Activated CD8-positive, alpha-beta T cell treated with anti-CD3 and anti-CD28 coated beads for 36 hours (primary cell): Measurements from ENCODE around the gene LST1. TPM values are rescaled to one million over a fixed set of nuclear protein-coding genes. Genes with fewer than 3 reads are reported as not detected.

Source experiments
- ATAC-seq: fragments of 200-7000 bp; cut with Tn5 transposase; one replicate; pipeline ENCODE4 v1.10.0; 2021; ENCODE audit warnings: mild to moderate bottlenecking, moderate library complexity
- CTCF ChIA-PET: fragments of 350-600 bp; sonication (Branson Sonifier 250); formaldehyde crosslinking; loops from one replicate; lab custom pipeline; 2021; ENCODE audit warnings: antibody characterized with exemption; lab: Charles Lee
- POLR2A ChIA-PET: fragments of 350-600 bp; sonication (Branson Sonifier 250); formaldehyde crosslinking; loops from one replicate; lab custom pipeline; 2021; ENCODE audit warnings: antibody characterized with exemption; lab: Charles Lee
- DNase-seq: peaks from one replicate; pipeline ENCODE4 v3.0.0-alpha.2; 2020
- H3K27ac Mint-ChIP-seq: one replicate; pipeline ENCODE4 v1.8.0; 2021; ENCODE audit warnings: mild to moderate bottlenecking, mixed read lengths
- H3K27me3 Mint-ChIP-seq: one replicate; pipeline ENCODE4 v1.8.0; 2021; ENCODE audit warnings: mixed read lengths
- H3K36me3 Mint-ChIP-seq: one replicate; pipeline ENCODE4 v1.8.0; 2021; ENCODE audit warnings: low read depth, mixed read lengths
- H3K4me1 Mint-ChIP-seq: one replicate; pipeline ENCODE4 v1.8.0; 2021; ENCODE audit warnings: low read depth, mixed read lengths
- H3K4me3 Mint-ChIP-seq: one replicate; pipeline ENCODE4 v1.8.0; 2021; ENCODE audit warnings: mild to moderate bottlenecking, moderate library complexity, mixed read lengths
- H3K9me3 Mint-ChIP-seq: one replicate; pipeline ENCODE4 v1.8.0; 2021; ENCODE audit warnings: mixed read lengths
- intact Hi-C: fragments of 100-400 bp; cut with micrococcal nuclease; formaldehyde crosslinking; loops from one replicate; pipeline ENCODE4 v1.10.0; 2022
- total RNA-seq, 2 experiments: library from RNA; stranded (reverse); gene quantifications; one replicate each; pipeline ENCODE4 v1.2.3, GENCODE V29; 2021
- TF ChIP-seq, protein P1 (sequence below): fragments of 200-600 bp; IDR thresholded peaks from one replicate; pipeline ENCODE4 v1.8.0; 2022; ENCODE audit warnings: antibody characterized with exemption, mild to moderate bottlenecking

Gene LST1
- total RNA-seq, 2 experiments from 2014 or later = 40.4 to 43.6 TPM

GRCh38 chr6:31621991-31622390 lies 35.9 kb downstream of the LST1 start:
- CTCF ChIA-PET = interaction anchor here (1.2 to 2.1 kb wide), 9 partner anchors 12 to 128 kb away, joined by 3 to 6 read pairs (median 4); partner anchors contain the start of genes BAG6, DDX39B and NFKBIL1
- Mint-ChIP-seq H3K4me1 (peaks cover 43% of the 10 kb centered on the region), H3K27ac (peak overlapping the region; percentile 95), H3K27me3 (no peaks in the 10 kb centered on the region), H3K4me3 (peak overlapping the region; percentile 95), H3K36me3 (peaks cover 76% of the 10 kb centered on the region), H3K9me3 (no peaks in the 10 kb centered on the region)
- intact Hi-C loops = loop anchor here (2.0 kb wide), 1 partner anchor 43 kb away; the partner anchor contains the start of gene GPANK1
- ATAC-seq = no peak
- DNase-seq = no peak
- POLR2A ChIA-PET = interaction anchor here (0.8 to 11.4 kb wide), 16 partner anchors 8 to 237 kb away, joined by 3 to 235 read pairs (median 6); partner anchors contain the start of genes APOM, BAG6, C6orf47 and CSNK2B
- TF ChIP-seq, protein P1, sequence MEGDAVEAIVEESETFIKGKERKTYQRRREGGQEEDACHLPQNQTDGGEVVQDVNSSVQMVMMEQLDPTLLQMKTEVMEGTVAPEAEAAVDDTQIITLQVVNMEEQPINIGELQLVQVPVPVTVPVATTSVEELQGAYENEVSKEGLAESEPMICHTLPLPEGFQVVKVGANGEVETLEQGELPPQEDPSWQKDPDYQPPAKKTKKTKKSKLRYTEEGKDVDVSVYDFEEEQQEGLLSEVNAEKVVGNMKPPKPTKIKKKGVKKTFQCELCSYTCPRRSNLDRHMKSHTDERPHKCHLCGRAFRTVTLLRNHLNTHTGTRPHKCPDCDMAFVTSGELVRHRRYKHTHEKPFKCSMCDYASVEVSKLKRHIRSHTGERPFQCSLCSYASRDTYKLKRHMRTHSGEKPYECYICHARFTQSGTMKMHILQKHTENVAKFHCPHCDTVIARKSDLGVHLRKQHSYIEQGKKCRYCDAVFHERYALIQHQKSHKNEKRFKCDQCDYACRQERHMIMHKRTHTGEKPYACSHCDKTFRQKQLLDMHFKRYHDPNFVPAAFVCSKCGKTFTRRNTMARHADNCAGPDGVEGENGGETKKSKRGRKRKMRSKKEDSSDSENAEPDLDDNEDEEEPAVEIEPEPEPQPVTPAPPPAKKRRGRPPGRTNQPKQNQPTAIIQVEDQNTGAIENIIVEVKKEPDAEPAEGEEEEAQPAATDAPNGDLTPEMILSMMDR = no peak

DNA sequence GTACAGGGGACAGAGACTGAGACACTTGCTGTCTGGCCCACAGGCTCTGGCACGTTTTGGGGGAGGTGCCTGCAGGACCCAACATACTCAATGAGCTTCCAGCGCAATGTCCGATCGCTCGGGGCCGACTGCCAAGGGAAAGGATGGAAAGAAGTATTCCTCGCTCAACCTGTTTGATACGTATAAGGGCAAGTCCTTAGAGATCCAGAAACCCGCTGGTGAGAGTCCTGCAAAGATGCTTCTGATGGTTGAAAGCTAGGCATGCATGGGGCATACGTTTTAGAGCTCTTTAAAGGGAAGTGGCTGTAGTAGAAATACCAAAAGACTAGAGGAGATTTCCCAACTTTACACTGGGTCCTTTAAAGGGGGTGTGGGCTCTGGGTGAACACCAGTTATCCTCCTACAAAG lies 36.6 kb downstream of the LST1 start:
- DNase-seq (no peak), ATAC-seq (no peak)
- Mint-ChIP-seq H3K4me1 (peaks cover 39% of the 10 kb centered on the region), H3K9me3 (no peaks in the 10 kb centered on the region), H3K4me3 (peak overlapping the region; percentile 95), H3K27me3 (no peaks in the 10 kb centered on the region), H3K36me3 (peaks cover 79% of the 10 kb centered on the region), H3K27ac (peak overlapping the region; percentile 95)
- intact Hi-C loops = no loop called here
- CTCF ChIA-PET = interaction anchor here (0.9 to 2.1 kb wide), 9 partner anchors 11 to 128 kb away, joined by 3 to 6 read pairs (median 4); partner anchors contain the start of genes DDX39B and NFKBIL1
- POLR2A ChIA-PET = interaction anchor here (0.6 to 11.4 kb wide), 16 partner anchors 18 to 237 kb away, joined by 3 to 235 read pairs (median 5); partner anchors contain the start of genes APOM, ATP6V1G2, BAG6 and C6orf47
- TF ChIP-seq, protein P1 = no peak

GRCh38 chr6:31624070-31624469 lies 38.0 kb downstream of the LST1 start:
- TF ChIP-seq, protein P1 = no peak
- DNase-seq (no peak), ATAC-seq (no peak)
- intact Hi-C loops = no loop called here
- H3K9me3 Mint-ChIP-seq = no peaks in the 10 kb centered on the region
- CTCF ChIA-PET = interaction anchor here (2.2 kb wide), 1 partner anchor 10 kb away, joined by 5 read pairs; no protein-coding TSS in a partner anchor
- no peak overlapping the region for H3K4me3 Mint-ChIP-seq
- POLR2A ChIA-PET = interaction anchor here (2.2 to 11.4 kb wide), 3 partner anchors 16 to 88 kb away, joined by 7 to 235 read pairs (median 10); partner anchors contain the start of gene BAG6
- no peak overlapping the region for H3K27ac Mint-ChIP-seq
- peaks cover 83% of the 10 kb centered on the region for H3K36me3 Mint-ChIP-seq
- H3K4me1 Mint-ChIP-seq = peaks cover 34% of the 10 kb centered on the region
- no peaks in the 10 kb centered on the region for H3K27me3 Mint-ChIP-seq

DNA sequence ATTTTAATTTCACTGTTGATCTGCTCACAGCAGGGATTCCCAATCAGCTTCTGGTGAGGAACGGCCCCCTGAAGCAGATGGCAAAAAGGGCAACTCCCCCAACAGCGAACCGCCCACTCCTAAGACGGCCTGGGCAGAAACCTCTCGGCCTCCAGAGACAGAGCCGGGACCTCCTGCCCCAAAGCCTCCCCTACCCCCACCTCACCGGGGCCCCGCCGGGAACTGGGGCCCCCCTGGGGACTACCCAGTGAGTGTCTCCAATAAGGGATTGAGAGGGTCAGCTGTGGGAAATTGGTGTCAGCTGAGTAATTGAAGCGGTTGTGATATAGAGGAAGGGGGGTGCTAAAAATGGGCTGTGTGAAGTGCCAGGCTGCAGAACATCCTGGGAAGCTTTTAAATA lies 40.9 kb downstream of the LST1 start:
- Mint-ChIP-seq H3K4me1 (peaks cover 23% of the 10 kb centered on the region), H3K9me3 (no peaks in the 10 kb centered on the region), H3K27ac (no peak overlapping the region), H3K36me3 (peaks cover 84% of the 10 kb centered on the region), H3K4me3 (no peak overlapping the region), H3K27me3 (no peaks in the 10 kb centered on the region)
- ATAC-seq = no peak
- DNase-seq = no peak
- CTCF ChIA-PET = interaction anchor here (1.3 kb wide), 1 partner anchor 9 kb away, joined by 5 read pairs; no protein-coding TSS in a partner anchor
- POLR2A ChIA-PET = interaction anchor here (0.6 to 11.4 kb wide), 5 partner anchors 13 to 180 kb away, joined by 3 to 235 read pairs (median 3); partner anchors contain the start of genes APOM, BAG6 and LSM2
- intact Hi-C loops = no loop called here
- TF ChIP-seq, protein P1 = no peak
